ENCODE measurements around the gene SPTBN5.

- TF ChIP-seq CTCF (IDR thresholded peaks at IDR 0.05; ENCODE audit: low read depth, low read length, poor library complexity, severe bottlenecking) = no peak
- TF ChIP-seq EZH2phosphoT487 (IDR thresholded peaks at IDR 0.05; ENCODE audit: borderline replicate concordance, low read length) = no peak
These were observed 1.9 kb downstream of the SPTBN5 start for GRCh38 chr15:41891946-41892345.

Measured in DOHH2 (cell line).